GM12878 (cell line): ENCODE results near the gene RABEP2. TPM values are rescaled to one million over a fixed set of nuclear protein-coding genes. Genes with fewer than 3 reads are reported as not detected.

Source experiments
- ATAC-seq: fragments of 200-7000 bp; cut with Tn5 transposase; 3 replicates; pipeline ENCODE4 v1.9.1; 2020; ENCODE audit warnings: mild to moderate bottlenecking, moderate library complexity
- BruUV-seq: library from RNA; stranded (reverse); fragments of 400-500 nt; replicated peaks from 2 replicates; lab custom pipeline; 2021; lab: Mats Ljungman, UMichigan
- CTCF ChIA-PET: fragments of 300-600 bp; sonication (Branson Sonifier 250); formaldehyde crosslinking; extraction: SDS; loops from one replicate; lab custom pipeline; 2021; ENCODE audit warnings: inconsistent platforms; lab: Yijun Ruan, JAX
- POLR2A ChIA-PET: fragments of 350-600 bp; formaldehyde crosslinking; extraction: SDS; loops from one replicate; lab custom pipeline; 2021; ENCODE audit warnings: inconsistent platforms; lab: Charles Lee
- RAD21 ChIA-PET: fragments of 300-600 bp; sonication (Branson Sonifier 250); formaldehyde crosslinking; loops from one replicate; lab custom pipeline; 2023; ENCODE audit warnings: antibody characterized with exemption; ENCODE audit not compliant: unreplicated experiment; lab: Charles Lee
- SMC1A ChIA-PET: fragments of 300-600 bp; sonication (Branson Sonifier 250); formaldehyde crosslinking; loops from one replicate; lab custom pipeline; 2023; ENCODE audit not compliant: unreplicated experiment, uncharacterized antibody; lab: Charles Lee
- DNase-seq: peaks from one replicate; pipeline ENCODE4 v3.0.0-alpha.2; 2011; ENCODE audit warnings: low read depth, low spot score
- FAIRE-seq: peaks from 3 replicates; lab custom pipeline; 2011; peaks lifted over from hg19 to GRCh38; lab: Jason Lieb, UNC
- H2AFZ ChIP-seq: 2 replicates; pipeline ENCODE4 v1.6.0; 2011; ENCODE audit warnings: low read depth, low read length, control low read depth; ENCODE audit not compliant: control insufficient read depth
- H3K27ac ChIP-seq: 2 replicates; pipeline ENCODE4 v1.5.1; 2011; ENCODE audit warnings: control low read depth; ENCODE audit not compliant: control insufficient read depth, insufficient read depth
- H3K27me3 ChIP-seq, 2 experiments: replicated peaks in 1 of 2; 2 replicates each; pipeline versions ENCODE4 v1.6.0 to v1.6.1; 2011; ENCODE audit warnings: low read length in 1 of 2; ENCODE audit not compliant: control insufficient read depth in 2 of 2, insufficient read depth in 2 of 2
- H3K36me3 ChIP-seq, 2 experiments: 2 replicates each; pipeline ENCODE4 v1.5.1; 2011; ENCODE audit warnings: low read length in 1 of 2; ENCODE audit not compliant: control insufficient read depth in 2 of 2, insufficient read depth in 2 of 2
- H3K4me1 ChIP-seq: 2 replicates; pipeline ENCODE4 v1.6.1; 2011; ENCODE audit warnings: mild to moderate bottlenecking, low read length, moderate library complexity, mixed read lengths; ENCODE audit not compliant: control insufficient read depth, insufficient read depth
- H3K4me2 ChIP-seq: 2 replicates; pipeline ENCODE4 v1.6.0; 2011; ENCODE audit warnings: control low read depth; ENCODE audit not compliant: control insufficient read depth, insufficient read depth
- H3K4me3 ChIP-seq: fragments of 200-600 bp; sonication (generic); 2 replicates; pipeline ENCODE4 v1.5.1; 2016
- H3K79me2 ChIP-seq: 2 replicates; pipeline ENCODE4 v1.6.0; 2011; ENCODE audit warnings: low read length; ENCODE audit not compliant: control insufficient read depth, insufficient read depth
- H3K9ac ChIP-seq: 2 replicates; pipeline ENCODE4 v1.8.0; 2011; ENCODE audit warnings: low read length, control low read depth, mixed read lengths; ENCODE audit not compliant: control insufficient read depth, insufficient read depth
- H3K9me3 ChIP-seq: replicated peaks from 3 replicates; pipeline ENCODE4 v1.5.1; 2011; ENCODE audit warnings: mild to moderate bottlenecking, low read length; ENCODE audit not compliant: control insufficient read depth, insufficient read depth
- H4K20me1 ChIP-seq: 2 replicates; pipeline ENCODE4 v1.6.0; 2011; ENCODE audit not compliant: control insufficient read depth, insufficient read depth
- ATF7 ChIP-seq: fragments of 450-650 bp; IDR thresholded peaks from 2 replicates; pipeline ENCODE4 v1.6.1; 2016; ENCODE audit warnings: low read depth, mild to moderate bottlenecking
- BACH1 ChIP-seq: fragments of 450-650 bp; IDR thresholded peaks from 2 replicates; pipeline ENCODE4 v1.6.1; 2017; ENCODE audit warnings: mild to moderate bottlenecking, borderline replicate concordance
- EGR1 ChIP-seq, 2 experiments: IDR thresholded peaks; 1 replicate in 1 of 2; 2 replicates in 1 of 2; pipeline ENCODE4 v1.6.1; 2011 to 2012; ENCODE audit warnings: low read depth in 2 of 2, low read length in 2 of 2, borderline replicate concordance in 1 of 2, mild to moderate bottlenecking in 1 of 2, moderate library complexity in 1 of 2
- HCFC1 ChIP-seq: fragments of 150-350 bp; IDR thresholded peaks from 2 replicates; pipeline ENCODE4 v1.6.1; 2014; ENCODE audit warnings: low read length
- IKZF1 ChIP-seq: fragments of 450-650 bp; conservative IDR thresholded peaks from 2 replicates; pipeline ENCODE4 v1.6.1; 2017; ENCODE audit warnings: antibody characterized with exemption, mild to moderate bottlenecking
- IRF5 ChIP-seq: fragments of 450-650 bp; IDR thresholded peaks from 2 replicates; pipeline ENCODE4 v1.6.1; 2017; ENCODE audit warnings: borderline replicate concordance
- SIN3A ChIP-seq: IDR thresholded peaks from 2 replicates; pipeline ENCODE4 v1.6.1; 2012; ENCODE audit warnings: low read depth, low read length, improper control_type of control experiment
- SMAD1 ChIP-seq: fragments of 450-650 bp; IDR thresholded peaks from 2 replicates; pipeline ENCODE4 v1.6.1; 2018; ENCODE audit warnings: mild to moderate bottlenecking, low read depth; ENCODE audit not compliant: partially characterized antibody
- SMC3 ChIP-seq: IDR thresholded peaks from 2 replicates; pipeline ENCODE4 v1.6.1; 2011; ENCODE audit warnings: low read length, improper control_type of control experiment, borderline replicate concordance
- TBL1XR1 ChIP-seq: IDR thresholded peaks from 2 replicates; pipeline ENCODE4 v1.6.1; 2012; ENCODE audit warnings: low read depth, low read length, improper control_type of control experiment
- WGBS: methylation state at CpG from one replicate; pipeline ENCODE4 v1.1.6; 2016; ENCODE audit warnings: low lambda C conversion rate; ENCODE audit not compliant: insufficient replicate concordance, insufficient coverage; ENCODE audit errors: missing lambda C conversion rate; 5-methylcytosine and 5-hydroxymethylcytosine counted together
- in situ Hi-C: fragments of 300-500 bp; cut with MboI; formaldehyde crosslinking; loops from 9 replicates; pipeline ENCODE4 v1.14.3; 2018; ENCODE audit warnings: mixed read lengths
- intact Hi-C: fragments of 100-400 bp; cut with micrococcal nuclease; formaldehyde crosslinking; loops from one replicate; pipeline ENCODE4 v1.14.2; 2022; ENCODE audit not compliant: unreplicated experiment
- polyA plus RNA-seq, 11 experiments: library from polyadenylated mRNA; depleted of rRNA in 4 of 11; unstranded in 6 of 11; stranded (reverse) in 5 of 11; fragments of >200 nt; fragmentation: Nextera tagmentation in 4 of 11; fragmentation: Illumina TruSeq in 1 of 11; extraction: Ambion mirVana in 4 of 11; extraction: Trizol in 1 of 11; gene quantifications; 1 replicate in 1 of 11; 2 replicates in 10 of 11; pipeline versions ENCODE4 v1.2.1 to v1.2.3, GENCODE V29; 2011 to 2016; ENCODE audit warnings: inconsistent platforms in 2 of 11, missing spikeins in 2 of 11, low read depth in 1 of 11
- total RNA-seq, 4 experiments: library from RNA; depleted of rRNA in 3 of 4; stranded (reverse); fragments of >200 nt in 3 of 4; fragmentation: Illumina TruSeq in 1 of 4; extraction: Trizol in 1 of 4; gene quantifications; 2 replicates each; pipeline versions ENCODE4 v1.2.1 to v1.2.3, GENCODE V29; 2013 to 2021
- TF ChIP-seq, protein P1 (sequence below): fragments of 450-650 bp; IDR thresholded peaks from 2 replicates; pipeline ENCODE4 v1.6.1; 2017; ENCODE audit warnings: mild to moderate bottlenecking, moderate library complexity

The RABEP2 gene
- total and polyA plus RNA-seq, 10 of the 15 experiments (the other 5 are each of a cell fraction or from before 2014, with no cell fraction given), result 0.47 to 33.2 (median 18.6) TPM

DNA sequence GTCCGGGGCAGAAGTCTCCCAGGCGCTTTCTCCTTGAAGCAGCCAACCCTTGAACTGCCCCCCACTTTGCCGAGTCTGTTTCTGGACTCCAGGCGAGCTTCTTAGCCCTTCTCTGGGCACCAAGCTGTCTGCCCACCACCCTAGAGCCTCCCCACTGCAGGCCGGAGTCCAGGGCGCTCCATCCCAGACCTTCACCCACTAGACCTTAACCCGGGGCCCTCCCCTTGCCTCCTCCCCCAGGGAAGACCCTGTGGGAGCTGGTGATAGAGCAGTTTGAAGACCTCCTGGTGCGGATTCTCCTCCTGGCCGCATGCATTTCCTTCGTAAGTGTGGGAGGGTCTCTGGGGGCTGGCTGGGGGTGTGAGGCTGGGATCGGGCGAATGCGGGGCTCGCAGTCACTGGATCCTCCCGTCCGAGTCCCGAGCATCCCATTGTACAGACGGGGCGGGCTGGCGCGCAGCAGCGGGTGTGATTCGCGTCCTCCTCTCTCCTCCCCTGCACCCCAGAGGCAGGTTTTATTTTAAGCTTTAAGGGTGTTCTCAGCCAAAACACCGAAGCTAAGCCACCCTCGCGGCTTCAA, 45.7 kb downstream of the RABEP2 start:
- in situ Hi-C loops (no loop called here), intact Hi-C loops (loop anchor here (2.0 to 5.0 kb wide), 2 partner anchors 33 to 53 kb away; partner anchors contain the start of genes CD19 and TUFM)
- WGBS, result 1% methylated on average over 27 of the region's 27 CpGs
- DNase-seq (no peak), ATAC-seq (peak; percentile 63)
- H3K4me1 ChIP-seq, result peaks cover 13% of the 10 kb centered on the region
- no peaks in the 10 kb centered on the region for H3K27me3 ChIP-seq
- TF ChIP-seq EGR1 (IDR thresholded peaks at IDR 0.05; ENCODE audit: borderline replicate concordance in 1 of 2, low read depth in 2 of 2, low read length in 2 of 2), result no peak
- no peak for TF ChIP-seq HCFC1
- no peak for TF ChIP-seq SMAD1
- peak; percentile 38; the same call in 1 of the 2 replicates for TF ChIP-seq SIN3A
- no peak for TF ChIP-seq SMC3
- no peak for TF ChIP-seq ATF7
- no peak for TF ChIP-seq IRF5
- TF ChIP-seq, protein P1, sequence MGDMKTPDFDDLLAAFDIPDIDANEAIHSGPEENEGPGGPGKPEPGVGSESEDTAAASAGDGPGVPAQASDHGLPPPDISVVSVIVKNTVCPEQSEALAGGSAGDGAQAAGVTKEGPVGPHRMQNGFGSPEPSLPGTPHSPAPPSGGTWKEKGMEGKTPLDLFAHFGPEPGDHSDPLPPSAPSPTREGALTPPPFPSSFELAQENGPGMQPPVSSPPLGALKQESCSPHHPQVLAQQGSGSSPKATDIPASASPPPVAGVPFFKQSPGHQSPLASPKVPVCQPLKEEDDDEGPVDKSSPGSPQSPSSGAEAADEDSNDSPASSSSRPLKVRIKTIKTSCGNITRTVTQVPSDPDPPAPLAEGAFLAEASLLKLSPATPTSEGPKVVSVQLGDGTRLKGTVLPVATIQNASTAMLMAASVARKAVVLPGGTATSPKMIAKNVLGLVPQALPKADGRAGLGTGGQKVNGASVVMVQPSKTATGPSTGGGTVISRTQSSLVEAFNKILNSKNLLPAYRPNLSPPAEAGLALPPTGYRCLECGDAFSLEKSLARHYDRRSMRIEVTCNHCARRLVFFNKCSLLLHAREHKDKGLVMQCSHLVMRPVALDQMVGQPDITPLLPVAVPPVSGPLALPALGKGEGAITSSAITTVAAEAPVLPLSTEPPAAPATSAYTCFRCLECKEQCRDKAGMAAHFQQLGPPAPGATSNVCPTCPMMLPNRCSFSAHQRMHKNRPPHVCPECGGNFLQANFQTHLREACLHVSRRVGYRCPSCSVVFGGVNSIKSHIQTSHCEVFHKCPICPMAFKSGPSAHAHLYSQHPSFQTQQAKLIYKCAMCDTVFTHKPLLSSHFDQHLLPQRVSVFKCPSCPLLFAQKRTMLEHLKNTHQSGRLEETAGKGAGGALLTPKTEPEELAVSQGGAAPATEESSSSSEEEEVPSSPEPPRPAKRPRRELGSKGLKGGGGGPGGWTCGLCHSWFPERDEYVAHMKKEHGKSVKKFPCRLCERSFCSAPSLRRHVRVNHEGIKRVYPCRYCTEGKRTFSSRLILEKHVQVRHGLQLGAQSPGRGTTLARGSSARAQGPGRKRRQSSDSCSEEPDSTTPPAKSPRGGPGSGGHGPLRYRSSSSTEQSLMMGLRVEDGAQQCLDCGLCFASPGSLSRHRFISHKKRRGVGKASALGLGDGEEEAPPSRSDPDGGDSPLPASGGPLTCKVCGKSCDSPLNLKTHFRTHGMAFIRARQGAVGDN, result no peak
- 0 out of 2 replicates have a peak, but pooled peaks have one; percentile 38 for TF ChIP-seq BACH1
- TF ChIP-seq IKZF1, result peak; percentile 65
- 0 out of 2 replicates have a peak, but pooled peaks have one; percentile 27 for TF ChIP-seq TBL1XR1
- TF ChIP-seq, all 136 proteins: peak for 4
- Histone ChIP-seq H3K79me2 (no peaks in the 10 kb centered on the region), H3K9ac (peak overlapping the region; percentile 77), H4K20me1 (no peaks in the 10 kb centered on the region), H3K36me3 (0 out of 4 replicates have a peak, but pooled peaks cover 0 to under 1% of the 10 kb centered on the region in 2 experiments), H2AFZ (peak overlapping the region; percentile 85), H3K9me3 (no peaks in the 10 kb centered on the region), H3K4me2 (peak overlapping the region; percentile 98), H3K4me3 (peak overlapping the region; percentile 95), H3K27ac (peak overlapping the region; percentile 20; the same call in 1 of the 2 replicates)
- ChIA-PET SMC1A (interaction anchor here (0.7 to 2.3 kb wide), 6 partner anchors 10 to 65 kb away, joined by 3 to 26 read pairs (median 5); no protein-coding TSS in a partner anchor), POLR2A (interaction anchor here (0.5 to 1.8 kb wide), 10 partner anchors 10 to 66 kb away, joined by 3 to 8 read pairs (median 4); partner anchors contain the start of genes CD19 and TUFM), RAD21 (interaction anchor here (1.1 to 2.7 kb wide), 5 partner anchors 33 to 65 kb away, joined by 3 to 13 read pairs (median 5); partner anchors contain the start of genes CD19 and TUFM), CTCF (interaction anchor here (0.6 to 2.4 kb wide), 8 partner anchors 12 to 1070 kb away, joined by 3 to 14 read pairs (median 6); partner anchors contain the start of genes CD19 and SH2B1)
- no peak for FAIRE-seq
- BruUV-seq, result TSS peak; percentile 87
